Hepatocyte (in vitro differentiated cells): ENCODE results near the gene MDP1. TPM values are rescaled to one million over a fixed set of nuclear protein-coding genes. Genes with fewer than 3 reads are reported as not detected.
"Not testable (repeated sequence)": the region's sequence is repeated elsewhere in the genome, so short reads cannot be mapped to it uniquely, and the experiment has no call there.

Source experiments
- DNase-seq: peaks from one replicate; pipeline ENCODE4 v3.0.0-alpha.2; 2016; ENCODE audit warnings: low spot score
- H2AFZ ChIP-seq: fragments of 200-600 bp; sonication (generic); 2 replicates; pipeline ENCODE4 v1.6.0; 2016; ENCODE audit warnings: antibody characterized with exemption, mild to moderate bottlenecking
- H3K27ac ChIP-seq: fragments of 200-600 bp; sonication (generic); 2 replicates; pipeline ENCODE4 v1.5.1; 2016; ENCODE audit warnings: mild to moderate bottlenecking
- H3K27me3 ChIP-seq: fragments of 200-600 bp; sonication (generic); 2 replicates; pipeline ENCODE4 v1.6.1; 2016
- H3K36me3 ChIP-seq: fragments of 200-600 bp; sonication (generic); replicated peaks from 2 replicates; pipeline ENCODE4 v1.5.1; 2016; ENCODE audit warnings: low read depth; ENCODE audit not compliant: insufficient read depth
- H3K4me1 ChIP-seq: fragments of 200-600 bp; sonication (generic); 2 replicates; pipeline ENCODE4 v1.5.1; 2016; ENCODE audit warnings: mild to moderate bottlenecking, moderate library complexity; ENCODE audit not compliant: insufficient read depth
- H3K4me2 ChIP-seq: fragments of 200-600 bp; sonication (generic); 2 replicates; pipeline ENCODE4 v1.6.0; 2016
- H3K4me3 ChIP-seq: fragments of 200-600 bp; sonication (generic); 2 replicates; pipeline ENCODE4 v1.5.1; 2016; ENCODE audit warnings: mild to moderate bottlenecking
- H3K79me2 ChIP-seq: fragments of 200-600 bp; sonication (generic); 2 replicates; pipeline ENCODE4 v1.6.0; 2017; ENCODE audit warnings: mild to moderate bottlenecking
- H3K9me2 ChIP-seq: fragments of 200-600 bp; sonication (generic); replicated peaks from 2 replicates; pipeline ENCODE4 v1.6.0; 2017; ENCODE audit warnings: mild to moderate bottlenecking; ENCODE audit not compliant: insufficient read depth
- H3K9me3 ChIP-seq: fragments of 200-600 bp; sonication (generic); 2 replicates; pipeline ENCODE4 v1.5.1; 2016; ENCODE audit warnings: low read depth, mild to moderate bottlenecking
- H4K20me1 ChIP-seq: fragments of 200-600 bp; sonication (generic); 2 replicates; pipeline ENCODE4 v1.6.0; 2016; ENCODE audit warnings: mild to moderate bottlenecking; ENCODE audit not compliant: insufficient read depth, poor library complexity, severe bottlenecking
- CTCF ChIP-seq: fragments of 200-600 bp; sonication (generic); IDR thresholded peaks from 2 replicates; pipeline ENCODE4 v1.5.1; 2016; ENCODE audit warnings: antibody characterized with exemption, mild to moderate bottlenecking; ENCODE audit not compliant: poor library complexity
- EZH2 ChIP-seq: fragments of 200-600 bp; sonication (generic); IDR thresholded peaks from 2 replicates; pipeline ENCODE4 v1.6.1; 2016; ENCODE audit warnings: antibody characterized with exemption, mild to moderate bottlenecking, borderline replicate concordance
- EZH2phosphoT487 ChIP-seq: fragments of 200-600 bp; sonication (generic); IDR thresholded peaks from one replicate; pipeline ENCODE4 v1.6.1; 2018; ENCODE audit warnings: antibody characterized with exemption, mild to moderate bottlenecking, low read depth, moderate library complexity; ENCODE audit not compliant: unreplicated experiment, severe bottlenecking
- WGBS: methylation state at CpG from one replicate; pipeline ENCODE4 v1.1.6; 2016; ENCODE audit warnings: low lambda C conversion rate; ENCODE audit errors: missing lambda C conversion rate; 5-methylcytosine and 5-hydroxymethylcytosine counted together
- polyA plus RNA-seq: library from polyadenylated mRNA; unstranded; fragments of >200 nt; fragmentation: Nextera tagmentation; extraction: Ambion mirVana; gene quantifications from 2 replicates; pipeline ENCODE4 v1.2.1, GENCODE V29; 2016
- total RNA-seq: library from RNA; depleted of rRNA; stranded (reverse); fragments of >200 nt; gene quantifications from 2 replicates; pipeline ENCODE4 v1.2.3, GENCODE V29; 2014

The MDP1 gene
- total and polyA plus RNA-seq, 2 experiments from 2014 or later: 8.0 to 16.1 TPM

GRCh38 chr14:24249230-24250021 is 33.6 kb upstream of the MDP1 start:
- 76% methylated on average over 13 of the region's 13 CpGs for WGBS
- no peaks in the 10 kb centered on the region for H3K9me3 ChIP-seq
- H2AFZ ChIP-seq: no peak overlapping the region
- H4K20me1 ChIP-seq: no peaks in the 10 kb centered on the region
- H3K4me2 ChIP-seq: no peak overlapping the region
- peaks cover 8% of the 10 kb centered on the region for H3K4me1 ChIP-seq
- H3K36me3 ChIP-seq: no peaks in the 10 kb centered on the region
- DNase-seq: no peak
- TF ChIP-seq CTCF (no peak), EZH2 (no peak), EZH2phosphoT487 (no peak)
- no peak overlapping the region for H3K4me3 ChIP-seq
- H3K27me3 ChIP-seq: no peaks in the 10 kb centered on the region
- H3K9me2 ChIP-seq: no peaks in the 10 kb centered on the region
- no peak overlapping the region for H3K27ac ChIP-seq
- H3K79me2 ChIP-seq: no peaks in the 10 kb centered on the region

GRCh38 chr14:24247422-24247821 is 31.6 kb upstream of the MDP1 start:
- Histone ChIP-seq H3K79me2 (no peaks in the 10 kb centered on the region), H3K27me3 (no peaks in the 10 kb centered on the region), H3K9me2 (no peaks in the 10 kb centered on the region), H3K27ac (no peak overlapping the region), H3K4me1 (peaks cover 10% of the 10 kb centered on the region), H3K9me3 (no peaks in the 10 kb centered on the region), H3K4me3 (no peak overlapping the region), H3K4me2 (no peak overlapping the region), H2AFZ (no peak overlapping the region), H3K36me3 (no peaks in the 10 kb centered on the region), H4K20me1 (no peaks in the 10 kb centered on the region)
- no peak for TF ChIP-seq EZH2
- TF ChIP-seq EZH2phosphoT487: no peak
- TF ChIP-seq CTCF: no peak
- 77% methylated on average over 7 of the region's 7 CpGs for WGBS
- DNase-seq: no peak

GRCh38 chr14:24246765-24247212 is 30.9 kb upstream of the MDP1 start:
- H2AFZ ChIP-seq: no peak overlapping the region
- H3K4me3 ChIP-seq: no peak overlapping the region
- H3K4me2 ChIP-seq: no peak overlapping the region
- no peaks in the 10 kb centered on the region for H3K27me3 ChIP-seq
- H3K4me1 ChIP-seq: peaks cover 6% of the 10 kb centered on the region
- no peaks in the 10 kb centered on the region for H3K79me2 ChIP-seq
- no peaks in the 10 kb centered on the region for H4K20me1 ChIP-seq
- no peaks in the 10 kb centered on the region for H3K9me2 ChIP-seq
- H3K9me3 ChIP-seq: no peaks in the 10 kb centered on the region
- 85% methylated on average over 3 of the region's 3 CpGs for WGBS
- H3K27ac ChIP-seq: no peak overlapping the region
- no peak for DNase-seq
- TF ChIP-seq CTCF (no peak), EZH2 (no peak), EZH2phosphoT487 (no peak)
- H3K36me3 ChIP-seq: no peaks in the 10 kb centered on the region

- peaks cover 14% of the 10 kb centered on the region for H3K79me2 ChIP-seq
- not testable (repeated sequence) for H3K4me3 ChIP-seq, H3K4me2 ChIP-seq, H2AFZ ChIP-seq, H3K27ac ChIP-seq, DNase-seq, H3K9me2 ChIP-seq, H3K27me3 ChIP-seq, H3K36me3 ChIP-seq, H3K4me1 ChIP-seq, H4K20me1 ChIP-seq, H3K9me3 ChIP-seq
- 94% methylated on average over 11 of the region's 11 CpGs for WGBS
Observed at GRCh38 chr14:24245350-24245749, 29.5 kb upstream of the MDP1 start.
